Measurements from ENCODE around the gene RGS1. TPM values are rescaled to one million over a fixed set of nuclear protein-coding genes. Genes with fewer than 3 reads are reported as not detected.
A peak's percentile ranks its signal among the peaks of the same experiment; 100 is the strongest.

Gene RGS1
- total and polyA plus RNA-seq, 2 experiments from 2014 or later: not detected

DNA sequence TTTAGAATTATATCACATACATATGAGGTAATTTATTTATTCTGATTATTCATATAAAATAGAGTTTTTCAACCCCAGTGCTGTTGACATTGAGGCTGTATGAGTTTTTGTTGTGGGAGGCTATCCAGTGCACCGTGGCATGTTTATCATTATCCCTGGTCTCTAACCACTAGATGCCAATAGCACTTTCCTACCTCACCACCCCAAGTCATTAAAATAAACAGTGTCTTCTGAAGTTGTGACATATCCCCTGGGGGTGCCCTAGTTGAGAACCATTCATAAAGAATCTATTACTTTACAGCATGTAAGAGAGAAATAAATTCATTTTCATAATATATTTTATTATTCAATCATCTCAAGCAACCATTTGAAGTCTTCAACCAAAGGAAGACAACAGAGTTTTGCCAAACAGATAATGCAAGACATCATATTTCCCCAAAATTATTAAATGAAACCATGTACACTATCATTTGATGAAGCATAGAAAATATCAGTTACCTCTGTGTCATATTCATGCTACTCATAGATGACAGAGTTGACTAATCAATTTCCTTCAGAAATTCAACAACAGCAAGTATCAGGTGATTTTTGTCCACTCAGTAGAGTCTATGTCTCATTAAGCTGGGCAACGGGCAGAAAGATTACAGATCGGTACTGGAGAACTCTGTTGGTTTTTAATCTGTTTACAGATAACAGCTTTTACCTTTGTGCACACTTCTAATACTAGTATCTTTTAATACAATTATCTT, 39.5 kb upstream of the RGS1 start (continued):
- TF ChIP-seq ETS1 (IDR thresholded peaks at IDR 0.05) (no peak), JUNB (IDR thresholded peaks at IDR 0.05; ENCODE audit: unreplicated experiment) (no peak), ZNF114 (CRISPR knock-in tag; IDR thresholded peaks at IDR 0.05) (no peak)

GRCh38 chr1:192538407-192539296, 36.9 kb upstream of the RGS1 start:
- H3K9me3 Mint-ChIP-seq: peaks cover 5% of the 10 kb centered on the region; the same call in 1 of the 3 replicates
- Histone ChIP-seq H3K27me3 (ENCODE audit: insufficient read depth) (no peaks in the 10 kb centered on the region), H4K20me1 (replicated peaks; ENCODE audit: insufficient read depth) (no peaks in the 10 kb centered on the region), H3F3A (replicated peaks; ENCODE audit: low read depth) (no peaks in the 10 kb centered on the region), H3K4me3 (no peak overlapping the region), H3K36me3 (ENCODE audit: insufficient read depth) (no peaks in the 10 kb centered on the region), H2AFZ (0 out of 2 replicates have a peak overlapping the region, but pooled peaks have one; percentile 1), H3K4me2 (0 out of 2 replicates have a peak overlapping the region, but pooled peaks have one; percentile 3), H3K9me2 (ENCODE audit: insufficient read depth) (no peaks in the 10 kb centered on the region), H3K79me2 (replicated peaks; ENCODE audit: insufficient read depth) (no peaks in the 10 kb centered on the region), H3K27ac (ENCODE audit: low read depth) (peak overlapping the region; percentile 63), H3K4me1 (ENCODE audit: insufficient read depth) (peaks cover 10% of the 10 kb centered on the region; the same call in 1 of the 2 replicates)
- peak overlapping the region; percentile 94 for H3K27ac Mint-ChIP-seq
- no peak overlapping the region for H3K4me3 Mint-ChIP-seq
- ATAC-seq (no peak), DNase-seq (ENCODE audit: low spot score) (no peak)
- no peaks in the 10 kb centered on the region for H3K27me3 Mint-ChIP-seq (ENCODE audit: insufficient read depth, low read depth, poor library complexity)
- peaks cover 11% of the 10 kb centered on the region for H3K4me1 Mint-ChIP-seq
- TF ChIP-seq STAT1 (IDR thresholded peaks at IDR 0.05; ENCODE audit: unreplicated experiment): no peak
- no peak for TF ChIP-seq ETS1 (IDR thresholded peaks at IDR 0.05)
- TF ChIP-seq REST (IDR thresholded peaks at IDR 0.05; ENCODE audit: unreplicated experiment): no peak
- no peak for TF ChIP-seq JUNB (IDR thresholded peaks at IDR 0.05; ENCODE audit: unreplicated experiment)
- no peak for TF ChIP-seq POLR2AphosphoS5 (IDR thresholded peaks at IDR 0.05; ENCODE audit: low read depth)
- no peak for TF ChIP-seq CTCF (conservative IDR thresholded peaks at IDR 0.05; ENCODE audit: low read depth in 2 of 2)
- TF ChIP-seq CREB1 (CRISPR knock-in tag; IDR thresholded peaks at IDR 0.05; ENCODE audit: low read depth): no peak
- no peak for TF ChIP-seq EZH2 (IDR thresholded peaks at IDR 0.05; ENCODE audit: low read depth, unreplicated experiment)
- no peak for TF ChIP-seq ZNF114 (CRISPR knock-in tag; IDR thresholded peaks at IDR 0.05)
- peaks cover 6% of the 10 kb centered on the region; the same call in 1 of the 3 replicates for H3K36me3 Mint-ChIP-seq (ENCODE audit: low read depth)
